ENCODE data around the gene ARID1A. TPM values are rescaled to one million over a fixed set of nuclear protein-coding genes. Genes with fewer than 3 reads are reported as not detected.

ARID1A gene
- total and polyA plus RNA-seq, 9 of the 15 experiments (the other 6 are each of a cell fraction or from before 2014, with no cell fraction given), result 8.3 to 88.3 (median 22.5) TPM

- no peak for TF ChIP-seq ZNF592 (IDR thresholded peaks at IDR 0.05)
- TF ChIP-seq RBM15 (IDR thresholded peaks at IDR 0.05; ENCODE audit: insufficient read depth, low read length), result no peak
- no peak for TF ChIP-seq CBFA2T3 (IDR thresholded peaks at IDR 0.05)
These were observed 98.6 kb downstream of the ARID1A start (continued) for GRCh38 chr1:26794391-26794790.

- no peak for DNase-seq (ENCODE audit: extremely low read depth in 1 of 4, low spot score in 3 of 4)
- H3K27ac ChIP-seq (ENCODE audit: extremely low read depth, low read depth, low read length), result peak overlapping the region; percentile 40
- CTCF ChIA-PET (ENCODE audit: low intra/inter-chr PET ratio), result no interaction called here
- 0 out of 2 replicates have a peak overlapping the region, but pooled peaks have one; percentile 27 for H2AFZ ChIP-seq (ENCODE audit: low read depth, low read length)
- peak overlapping the region in 1 of 2 experiments; percentile 8; a peak in 2 of 4 replicates for H3K9ac ChIP-seq (ENCODE audit: insufficient read depth in 1 of 2, low read depth in 2 of 2, low read length in 2 of 2)
- H3K4me1 ChIP-seq (replicated peaks in 1 of 2; ENCODE audit: control insufficient read depth in 2 of 2, insufficient read depth in 2 of 2, low read length in 2 of 2), result peaks cover 8 to 46% of the 10 kb centered on the region in 2 experiments; a peak in 4 of 5 replicates
- intact Hi-C loops (cut with micrococcal nuclease), result no loop called here
- H3K4me2 ChIP-seq (ENCODE audit: insufficient read depth, low read length), result no peak overlapping the region
- H3K4me3 ChIP-seq, result no peak overlapping the region
- POLR2A ChIA-PET, result interaction anchor here (0.7 to 5.8 kb wide), 7 partner anchors 8 to 199 kb away, joined by 3 to 62 read pairs (median 3); partner anchors contain the start of genes GPN2 and PIGV
- whole genome bisulfite sequencing (ENCODE audit: insufficient coverage, low coverage, missing lambda C conversion rate), result 60% methylated on average over 2 of the region's 2 CpGs
- H3K27me3 ChIP-seq (ENCODE audit: control insufficient read depth in 2 of 2, insufficient read depth in 2 of 2, low read length in 2 of 2), result no peaks in the 10 kb centered on the region
- no peaks in the 10 kb centered on the region for H3K79me2 ChIP-seq (ENCODE audit: control insufficient read depth, insufficient read depth, low read length)
- TF ChIP-seq SPI1 (IDR thresholded peaks at IDR 0.05; ENCODE audit: borderline replicate concordance, low read depth, low read length), result 0 out of 2 replicates have a peak, but pooled peaks have one; percentile 33
- no peak for TF ChIP-seq THAP12 (CRISPR knock-in tag; IDR thresholded peaks at IDR 0.05)
- no peak for FAIRE-seq
- no TSS peak for BruUV-seq (replicated peaks)
- H3K36me3 ChIP-seq (ENCODE audit: control insufficient read depth, insufficient read depth, low read length), result peaks cover 13% of the 10 kb centered on the region; the same call in 2 of the 3 replicates
- in situ Hi-C loops (cut with MboI), result loop anchor here (5.0 kb wide), 1 partner anchor 195 kb away; no protein-coding TSS in a partner anchor
- ATAC-seq, result peak; percentile 13; the same call in 2 of the 3 replicates
- H4K20me1 ChIP-seq (replicated peaks; ENCODE audit: control insufficient read depth, insufficient read depth, low read length), result no peaks in the 10 kb centered on the region
- no peaks in the 10 kb centered on the region for H3K9me3 ChIP-seq (replicated peaks; ENCODE audit: control insufficient read depth, insufficient read depth, low read depth, low read length)
- no peaks in the 10 kb centered on the region for H3K9me1 ChIP-seq (ENCODE audit: control insufficient read depth, insufficient read depth, low read length)
These were observed 101.8 kb downstream of the ARID1A start for GRCh38 chr1:26797627-26798026.

Measured in K562 (cell line).